ENCODE measurements around the gene LCN9.

Gene LCN9

GRCh38 chr9:135698767-135699166 lies 35.7 kb downstream of the LCN9 start:
- no peak for DNase-seq (ENCODE audit: low read depth, low spot score)

GRCh38 chr9:135699440-135699839 lies 36.3 kb downstream of the LCN9 start, which contains the start of gene SOHLH1:
Gene SOHLH1, minus strand, starts transcription at chr9:135699481. Its CDS starts 14 bp downstream, at chr9:135699467.
- DNase-seq (ENCODE audit: low read depth, low spot score), result no peak

GRCh38 chr9:135700525-135700924 lies 37.4 kb downstream of the LCN9 start:
- no peak for DNase-seq (ENCODE audit: low read depth, low spot score)

- no peak for DNase-seq (ENCODE audit: low read depth, low spot score)
Observed at GRCh38 chr9:135701067-135701958, 38.2 kb downstream of the LCN9 start.

GRCh38 chr9:135701959-135702721 lies 39.0 kb downstream of the LCN9 start, which contains the start of gene KCNT1:
Gene KCNT1, plus strand, starts transcription at chr9:135702185. Its CDS starts 74 bp downstream, at chr9:135702259.
- no peak for DNase-seq (ENCODE audit: low read depth, low spot score)

GRCh38 chr9:135703726-135704125 lies 40.6 kb downstream of the LCN9 start:
- no peak for DNase-seq (ENCODE audit: low read depth, low spot score)

GRCh38 chr9:135704483-135704882 lies 41.4 kb downstream of the LCN9 start:
- no peak for DNase-seq (ENCODE audit: low read depth, low spot score)

GRCh38 chr9:135705376-135705775 lies 42.3 kb downstream of the LCN9 start:
- no peak for DNase-seq (ENCODE audit: low read depth, low spot score)

GRCh38 chr9:135706288-135706687 lies 43.2 kb downstream of the LCN9 start:
- DNase-seq (ENCODE audit: low read depth, low spot score), result no peak

GRCh38 chr9:135707252-135708138 lies 44.4 kb downstream of the LCN9 start:
- no peak for DNase-seq (ENCODE audit: low read depth, low spot score)

- DNase-seq (ENCODE audit: low read depth, low spot score), result no peak
Observed at GRCh38 chr9:135708164-135708563, 45.1 kb downstream of the LCN9 start.

- DNase-seq (ENCODE audit: low read depth, low spot score), result no peak
Observed at GRCh38 chr9:135711391-135711790, 48.3 kb downstream of the LCN9 start.

- no peak for DNase-seq (ENCODE audit: low read depth, low spot score)
Observed at GRCh38 chr9:135711881-135712280, 48.8 kb downstream of the LCN9 start.

- no peak for DNase-seq (ENCODE audit: low read depth, low spot score)
Observed at GRCh38 chr9:135712613-135713295, 49.6 kb downstream of the LCN9 start.

- no peak for DNase-seq (ENCODE audit: low read depth, low spot score)
Observed at GRCh38 chr9:135714242-135715055, 51.3 kb downstream of the LCN9 start.

- no peak for DNase-seq (ENCODE audit: low read depth, low spot score)
Observed at GRCh38 chr9:135715056-135715595, 52.0 kb downstream of the LCN9 start.

- no peak for DNase-seq (ENCODE audit: low read depth, low spot score)
Observed at GRCh38 chr9:135716045-135716444, 52.9 kb downstream of the LCN9 start.
